ENCODE data around the gene PAPOLA. TPM values are rescaled to one million over a fixed set of nuclear protein-coding genes. Genes with fewer than 3 reads are reported as not detected.

The PAPOLA gene
- total and polyA plus RNA-seq, 2 of the 4 experiments (the other 2 are of a cell fraction): 73.8 to 128 TPM

DNA sequence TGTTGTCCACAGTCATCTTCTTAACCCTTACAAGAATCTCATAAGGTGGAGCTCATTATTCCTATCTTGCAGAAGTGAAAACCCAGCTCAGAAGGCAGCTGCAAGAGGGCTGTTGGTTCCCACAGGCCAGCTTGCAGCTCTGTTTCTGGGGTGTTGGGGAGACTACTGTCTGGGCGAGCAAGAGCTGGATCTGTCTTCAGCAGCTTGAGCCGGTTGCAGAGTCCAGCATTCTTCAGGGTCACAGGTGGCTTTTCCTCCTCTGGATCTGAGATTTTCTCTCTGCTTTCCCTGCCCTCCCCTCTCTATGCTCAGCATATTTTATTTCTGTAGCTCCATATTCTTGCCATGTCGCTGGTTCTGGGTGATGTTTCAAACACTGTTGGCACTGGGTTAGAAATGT, 87.4 kb downstream of the PAPOLA start:
- H4K5ac ChIP-seq (ENCODE audit: low read depth, low read length): no peak overlapping the region
- no TSS peak for BruUV-seq (replicated peaks)
- H3K36me3 ChIP-seq (ENCODE audit: control insufficient read depth, insufficient read depth, low read length): no peaks in the 10 kb centered on the region
- ATAC-seq (ENCODE audit: low read depth) (no peak), DNase-seq (no peak)
- no peak overlapping the region for H2BK5ac ChIP-seq (ENCODE audit: low read depth, low read length, poor library complexity, severe bottlenecking)
- dilution Hi-C loops (cut with HindIII; ENCODE audit: low sequenced_read_pairs, unreplicated experiment): no loop called here
- H3K9me3 ChIP-seq (ENCODE audit: control insufficient read depth, insufficient read depth, low read length): no peaks in the 10 kb centered on the region; the same call in none of the 2 replicates
- no peak overlapping the region for H2AFZ ChIP-seq (replicated peaks; ENCODE audit: low read length, poor library complexity)
- in situ Hi-C loops (cut with MboI; ENCODE audit: low sequenced_read_pairs): loop anchor here (10.0 kb wide), 1 partner anchor 155 kb away; no protein-coding TSS in a partner anchor
- ChIA-PET POLR2A (ENCODE audit: unreplicated experiment) (no interaction called here), CTCF (interaction anchor here (0.7 kb wide), 1 partner anchor 23 kb away, joined by 3 read pairs; no protein-coding TSS in a partner anchor)
- no peaks in the 10 kb centered on the region for H4K20me1 ChIP-seq (ENCODE audit: insufficient read depth, low read length)
- no peak overlapping the region for H2AK9ac ChIP-seq (replicated peaks; ENCODE audit: low read depth, low read length, poor library complexity)
- no peak overlapping the region for H3K23ac ChIP-seq (ENCODE audit: low read depth, low read length)
- no peaks in the 10 kb centered on the region for H3K79me1 ChIP-seq (ENCODE audit: low read depth in 1 of 2, low read length in 2 of 2)
- intact Hi-C loops (cut with micrococcal nuclease): no loop called here
- no peak overlapping the region for H4K8ac ChIP-seq (ENCODE audit: low read depth in 2 of 2, low read length in 2 of 2)
- no peak overlapping the region for H3K18ac ChIP-seq (ENCODE audit: low read depth, low read length)
- H3K4ac ChIP-seq (ENCODE audit: low read depth, low read length): no peak overlapping the region
- H2BK20ac ChIP-seq (ENCODE audit: low read depth, low read length): no peak overlapping the region
- H3K27ac ChIP-seq (ENCODE audit: insufficient read depth, low read length): no peak overlapping the region
- TF ChIP-seq CHD1 (IDR thresholded peaks at IDR 0.05; ENCODE audit: low read depth, low read length) (no peak), MAFK (IDR thresholded peaks at IDR 0.05; ENCODE audit: low read depth, low read length) (no peak), SMC3 (IDR thresholded peaks at IDR 0.05; ENCODE audit: low read depth, low read length) (no peak), MXI1 (IDR thresholded peaks at IDR 0.05; ENCODE audit: borderline replicate concordance, low read depth, low read length) (no peak), RFX5 (IDR thresholded peaks at IDR 0.05; ENCODE audit: low read depth, low read length) (no peak), BHLHE40 (IDR thresholded peaks at IDR 0.05; ENCODE audit: low read depth, low read length) (no peak), RAD21 (IDR thresholded peaks at IDR 0.05; ENCODE audit: low read length) (no peak), FOS (IDR thresholded peaks at IDR 0.05; ENCODE audit: low read depth, low read length) (no peak), MAZ (IDR thresholded peaks at IDR 0.05; ENCODE audit: borderline replicate concordance, low read depth, low read length) (no peak), NFE2L2 (IDR thresholded peaks at IDR 0.05; ENCODE audit: low read depth, low read length) (no peak), POLR2A (IDR thresholded peaks at IDR 0.05; ENCODE audit: low read depth, low read length) (no peak), RCOR1 (IDR thresholded peaks at IDR 0.05; ENCODE audit: insufficient replicate concordance, low read length) (no peak), CEBPB (IDR thresholded peaks at IDR 0.05; ENCODE audit: low read depth, low read length) (no peak)
- TF ChIP-seq, protein P1, sequence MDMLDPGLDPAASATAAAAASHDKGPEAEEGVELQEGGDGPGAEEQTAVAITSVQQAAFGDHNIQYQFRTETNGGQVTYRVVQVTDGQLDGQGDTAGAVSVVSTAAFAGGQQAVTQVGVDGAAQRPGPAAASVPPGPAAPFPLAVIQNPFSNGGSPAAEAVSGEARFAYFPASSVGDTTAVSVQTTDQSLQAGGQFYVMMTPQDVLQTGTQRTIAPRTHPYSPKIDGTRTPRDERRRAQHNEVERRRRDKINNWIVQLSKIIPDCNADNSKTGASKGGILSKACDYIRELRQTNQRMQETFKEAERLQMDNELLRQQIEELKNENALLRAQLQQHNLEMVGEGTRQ (IDR thresholded peaks at IDR 0.05; ENCODE audit: low read depth, low read length): no peak
- TF ChIP-seq, protein P2, sequence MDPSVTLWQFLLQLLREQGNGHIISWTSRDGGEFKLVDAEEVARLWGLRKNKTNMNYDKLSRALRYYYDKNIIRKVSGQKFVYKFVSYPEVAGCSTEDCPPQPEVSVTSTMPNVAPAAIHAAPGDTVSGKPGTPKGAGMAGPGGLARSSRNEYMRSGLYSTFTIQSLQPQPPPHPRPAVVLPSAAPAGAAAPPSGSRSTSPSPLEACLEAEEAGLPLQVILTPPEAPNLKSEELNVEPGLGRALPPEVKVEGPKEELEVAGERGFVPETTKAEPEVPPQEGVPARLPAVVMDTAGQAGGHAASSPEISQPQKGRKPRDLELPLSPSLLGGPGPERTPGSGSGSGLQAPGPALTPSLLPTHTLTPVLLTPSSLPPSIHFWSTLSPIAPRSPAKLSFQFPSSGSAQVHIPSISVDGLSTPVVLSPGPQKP (IDR thresholded peaks at IDR 0.05; ENCODE audit: borderline replicate concordance, low read depth, low read length): no peak
- TF ChIP-seq, protein P3, sequence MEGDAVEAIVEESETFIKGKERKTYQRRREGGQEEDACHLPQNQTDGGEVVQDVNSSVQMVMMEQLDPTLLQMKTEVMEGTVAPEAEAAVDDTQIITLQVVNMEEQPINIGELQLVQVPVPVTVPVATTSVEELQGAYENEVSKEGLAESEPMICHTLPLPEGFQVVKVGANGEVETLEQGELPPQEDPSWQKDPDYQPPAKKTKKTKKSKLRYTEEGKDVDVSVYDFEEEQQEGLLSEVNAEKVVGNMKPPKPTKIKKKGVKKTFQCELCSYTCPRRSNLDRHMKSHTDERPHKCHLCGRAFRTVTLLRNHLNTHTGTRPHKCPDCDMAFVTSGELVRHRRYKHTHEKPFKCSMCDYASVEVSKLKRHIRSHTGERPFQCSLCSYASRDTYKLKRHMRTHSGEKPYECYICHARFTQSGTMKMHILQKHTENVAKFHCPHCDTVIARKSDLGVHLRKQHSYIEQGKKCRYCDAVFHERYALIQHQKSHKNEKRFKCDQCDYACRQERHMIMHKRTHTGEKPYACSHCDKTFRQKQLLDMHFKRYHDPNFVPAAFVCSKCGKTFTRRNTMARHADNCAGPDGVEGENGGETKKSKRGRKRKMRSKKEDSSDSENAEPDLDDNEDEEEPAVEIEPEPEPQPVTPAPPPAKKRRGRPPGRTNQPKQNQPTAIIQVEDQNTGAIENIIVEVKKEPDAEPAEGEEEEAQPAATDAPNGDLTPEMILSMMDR (conservative IDR thresholded peaks at IDR 0.05; ENCODE audit: low read depth, low read length): no peak
- no peak overlapping the region for H2BK120ac ChIP-seq (ENCODE audit: low read depth, low read length)
- no peak overlapping the region for H3K56ac ChIP-seq (ENCODE audit: extremely low read depth, insufficient read depth, low read length)
- H3K14ac ChIP-seq (replicated peaks; ENCODE audit: low read depth, low read length): no peak overlapping the region
- peaks cover 2% of the 10 kb centered on the region; the same call in 1 of the 2 replicates for H3K4me1 ChIP-seq (ENCODE audit: control insufficient read depth, insufficient read depth, low read length)
- 46% methylated on average over 2 of the region's 3 CpGs; no CpG with 5 or more reads in 1 of the 2 experiments for WGBS, 2 experiments (ENCODE audit: extremely low coverage in 2 of 2, insufficient read length in 1 of 2)
- H2BK15ac ChIP-seq (ENCODE audit: low read depth, low read length): no peak overlapping the region
- peaks cover 46% of the 10 kb centered on the region for H3K27me3 ChIP-seq (ENCODE audit: control insufficient read depth, insufficient read depth, low read length)
- no peak overlapping the region for H4K91ac ChIP-seq (ENCODE audit: insufficient read depth, low read depth, low read length)
- no peaks in the 10 kb centered on the region for H3K9me1 ChIP-seq (ENCODE audit: insufficient read depth, low read length)
- no peak overlapping the region for H3K9ac ChIP-seq (ENCODE audit: low read depth, low read length)
- no peak overlapping the region for H2AK5ac ChIP-seq (ENCODE audit: low read depth, low read length)
- no peak overlapping the region for H3K4me2 ChIP-seq (ENCODE audit: low read depth, low read length)
- H3K4me3 ChIP-seq (ENCODE audit: insufficient read depth, low read depth, low read length): no peak overlapping the region

Measured in IMR-90 (cell line).